Inflammatory macrophage (primary cell): ENCODE results near the gene EPB41.
A peak's percentile ranks its signal among the peaks of the same experiment; 100 is the strongest.
"Not testable (repeated sequence)": the region's sequence is repeated elsewhere in the genome, so short reads cannot be mapped to it uniquely, and the experiment has no call there.

ENCODE experiments used
- DNase-seq, 2 donors: peaks; one replicate each; pipeline ENCODE4 v3.0.0-alpha.2; 2020 to 2022

The EPB41 gene

DNA sequence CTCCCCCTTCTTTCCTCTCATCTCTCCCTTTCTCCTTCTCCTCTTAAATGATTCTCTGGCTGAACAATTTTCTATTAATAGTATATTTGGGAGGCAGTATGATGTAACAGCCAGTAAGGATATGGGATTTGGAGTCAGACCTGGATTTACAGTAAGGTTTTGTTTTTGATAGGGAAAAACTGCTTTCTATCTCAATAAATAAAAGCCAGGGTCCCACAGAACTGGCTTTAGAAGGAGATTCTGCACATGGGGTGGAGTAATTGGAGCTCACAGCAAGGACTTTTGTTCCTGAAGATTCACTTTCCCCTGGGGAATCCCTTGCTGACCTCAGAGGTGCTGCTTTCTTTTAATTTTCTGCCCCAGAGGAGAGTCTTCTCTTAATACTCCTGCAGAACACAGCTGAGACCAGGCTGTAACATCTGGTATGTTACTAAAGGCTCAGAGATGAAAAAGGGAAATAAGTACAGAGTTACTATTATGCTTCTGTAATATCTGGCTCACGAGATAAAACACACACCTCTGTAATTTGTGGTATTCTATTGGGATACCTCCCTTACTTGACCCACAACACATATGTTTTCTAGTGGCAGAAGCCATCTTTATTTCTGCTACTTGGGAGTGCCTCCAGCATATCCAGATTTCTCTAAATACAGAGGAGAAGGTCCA lies 13.4 kb downstream of the EPB41 start:
- DNase-seq: peak; percentile 10 to 21

DNA sequence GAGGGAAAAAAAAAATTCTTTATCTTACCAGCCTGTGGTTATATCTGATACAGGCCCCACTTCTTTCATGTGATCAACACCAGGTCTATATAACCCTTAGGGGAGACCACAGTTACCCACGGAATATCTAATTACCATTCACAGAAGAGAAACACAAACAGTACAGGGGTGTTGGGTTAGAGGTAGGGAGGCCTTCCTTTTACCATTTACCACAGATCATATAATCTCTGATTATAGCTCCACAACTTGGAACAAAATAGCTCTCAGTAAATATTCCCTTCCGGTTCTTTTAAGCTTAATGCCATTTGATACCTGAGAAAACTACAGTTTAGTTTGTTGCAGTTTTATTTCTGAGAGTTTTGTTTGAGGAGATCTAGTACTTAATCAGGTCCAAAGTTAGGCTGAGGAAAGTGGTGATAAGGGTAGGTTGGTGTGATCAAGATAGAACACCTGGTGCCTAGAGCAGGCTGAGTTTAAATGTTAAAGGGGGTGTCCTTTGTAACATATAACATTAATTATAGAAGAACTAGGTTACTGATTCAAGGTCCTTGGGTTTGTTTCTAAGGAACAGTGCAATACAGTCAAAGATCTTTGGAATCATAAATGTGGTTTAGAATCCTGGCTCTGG lies 14.1 kb downstream of the EPB41 start:
- DNase-seq: no peak

DNA sequence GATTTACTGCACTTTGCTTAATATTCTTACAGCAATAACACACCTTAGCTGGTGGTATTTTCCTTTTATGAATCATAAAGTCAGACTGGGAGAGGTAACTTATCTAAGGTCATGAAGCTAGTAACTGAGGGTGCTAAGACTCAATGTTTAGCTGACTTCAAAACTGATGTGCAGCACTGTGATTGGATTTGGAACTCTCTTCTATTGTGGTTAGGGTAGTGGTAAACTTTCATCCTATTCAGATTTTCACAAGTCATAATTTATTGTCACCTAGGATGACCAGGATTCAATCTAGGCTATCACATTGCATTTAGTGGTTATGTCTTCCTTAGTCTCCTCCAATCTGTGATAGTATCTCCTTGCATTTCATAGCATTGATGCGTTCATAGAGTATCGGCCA lies 18.9 kb downstream of the EPB41 start:
- no peak for DNase-seq

GRCh38 chr1:28933918-28934317 lies 19.5 kb downstream of the EPB41 start:
- no peak for DNase-seq

- no peak for DNase-seq
These were observed 20.3 kb downstream of the EPB41 start for GRCh38 chr1:28934676-28935075.

DNA sequence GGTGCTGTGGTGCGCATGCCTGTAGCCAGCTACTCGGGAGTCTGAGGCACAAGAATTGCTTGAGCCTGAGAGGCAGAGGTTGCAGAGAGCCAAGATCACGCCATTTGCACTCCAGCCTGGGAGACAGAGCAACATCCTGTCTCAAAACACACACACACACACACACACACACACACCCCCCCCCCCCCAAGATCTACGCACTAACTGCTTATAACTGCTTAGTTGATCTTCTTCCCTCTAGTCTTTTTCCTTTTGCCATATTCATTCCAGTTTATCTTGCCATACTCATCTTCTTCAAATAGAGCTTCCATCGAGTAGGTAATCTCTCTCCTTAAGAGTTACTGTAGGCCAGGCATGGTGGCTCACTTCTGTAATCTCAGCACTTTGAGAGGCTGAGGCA lies 20.9 kb downstream of the EPB41 start:
- DNase-seq: no peak

DNA sequence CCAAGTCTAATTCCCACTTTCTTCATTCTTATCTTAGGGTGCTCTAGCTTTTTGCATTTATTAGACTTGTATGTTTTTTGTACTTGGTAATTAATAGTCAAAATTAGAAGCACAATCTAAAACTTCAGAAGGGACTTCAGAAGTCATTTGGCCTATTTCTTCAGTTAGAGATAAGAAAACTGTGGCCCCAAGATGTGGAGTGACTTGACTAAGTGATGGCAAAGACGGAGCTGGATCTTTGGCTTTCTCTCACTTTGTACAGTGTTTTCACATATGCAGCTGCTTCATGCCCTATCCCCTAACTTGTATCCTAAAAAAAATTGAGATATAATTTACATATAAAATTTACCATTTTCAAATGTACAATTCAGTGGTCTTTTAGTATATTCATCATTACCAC lies 21.7 kb downstream of the EPB41 start:
- DNase-seq: no peak

DNA sequence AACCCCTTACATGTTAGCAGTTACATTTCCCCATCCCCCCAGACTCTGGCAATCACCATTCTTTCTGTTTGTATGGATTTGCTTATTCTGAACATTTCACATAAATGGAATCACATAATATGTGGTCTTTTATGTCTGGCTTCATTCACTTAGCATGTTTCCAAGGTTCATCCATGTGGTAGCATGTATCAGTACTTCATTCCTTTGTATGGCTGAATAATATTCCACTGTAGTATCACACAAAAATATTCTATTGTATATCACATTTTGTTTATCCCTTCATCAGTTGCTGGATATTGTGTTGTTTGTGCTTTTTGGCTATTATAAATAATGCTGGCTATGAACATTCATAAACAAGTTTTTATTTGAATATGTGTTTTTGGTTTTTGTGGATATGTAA lies 22.2 kb downstream of the EPB41 start:
- no peak for DNase-seq

- peak; percentile 47 to 65 for DNase-seq
These were observed 29.2 kb downstream of the EPB41 start for GRCh38 chr1:28943581-28943980.

GRCh38 chr1:28950006-28950405 lies 35.6 kb downstream of the EPB41 start:
- no peak for DNase-seq

- DNase-seq: no peak
These were observed 36.1 kb downstream of the EPB41 start for GRCh38 chr1:28950449-28950848.

GRCh38 chr1:28954126-28954726 lies 39.9 kb downstream of the EPB41 start:
- DNase-seq: peak in 1 of 2 donors; percentile 54

GRCh38 chr1:28956038-28956464 lies 41.7 kb downstream of the EPB41 start:
- DNase-seq: no peak

- DNase-seq: not testable (repeated sequence)
These were observed 47.9 kb downstream of the EPB41 start for GRCh38 chr1:28962114-28962831.

DNA sequence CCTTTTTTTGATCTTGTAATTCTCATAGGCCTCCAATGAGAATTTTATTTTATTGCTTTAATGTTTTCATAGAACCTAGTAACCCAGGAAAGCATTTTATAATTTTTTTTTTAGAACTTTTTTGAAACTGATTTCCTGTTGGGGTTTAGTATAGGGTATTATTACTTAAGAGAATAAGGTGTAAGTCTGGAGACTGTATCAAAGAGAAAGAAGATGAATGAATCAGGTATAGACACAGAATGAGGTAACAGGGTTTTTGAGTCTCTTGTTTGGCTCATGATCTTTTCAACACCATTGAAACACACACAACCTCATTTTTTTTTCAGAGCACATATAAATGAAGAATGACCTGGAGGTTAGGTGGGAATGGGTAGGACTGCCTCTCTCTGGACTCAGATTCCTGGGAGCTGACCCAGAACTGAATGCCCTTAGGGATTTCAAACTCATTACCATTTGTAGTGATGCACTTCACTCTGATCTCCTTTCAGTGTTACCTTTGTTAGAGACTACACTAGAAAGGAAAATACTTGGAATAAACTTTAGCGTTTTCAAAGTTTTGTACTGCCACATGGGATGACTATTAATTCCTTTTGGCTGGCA lies 51.0 kb downstream of the EPB41 start:
- DNase-seq: no peak

- no peak for DNase-seq
These were observed 52.2 kb downstream of the EPB41 start for GRCh38 chr1:28966617-28967016.

DNA sequence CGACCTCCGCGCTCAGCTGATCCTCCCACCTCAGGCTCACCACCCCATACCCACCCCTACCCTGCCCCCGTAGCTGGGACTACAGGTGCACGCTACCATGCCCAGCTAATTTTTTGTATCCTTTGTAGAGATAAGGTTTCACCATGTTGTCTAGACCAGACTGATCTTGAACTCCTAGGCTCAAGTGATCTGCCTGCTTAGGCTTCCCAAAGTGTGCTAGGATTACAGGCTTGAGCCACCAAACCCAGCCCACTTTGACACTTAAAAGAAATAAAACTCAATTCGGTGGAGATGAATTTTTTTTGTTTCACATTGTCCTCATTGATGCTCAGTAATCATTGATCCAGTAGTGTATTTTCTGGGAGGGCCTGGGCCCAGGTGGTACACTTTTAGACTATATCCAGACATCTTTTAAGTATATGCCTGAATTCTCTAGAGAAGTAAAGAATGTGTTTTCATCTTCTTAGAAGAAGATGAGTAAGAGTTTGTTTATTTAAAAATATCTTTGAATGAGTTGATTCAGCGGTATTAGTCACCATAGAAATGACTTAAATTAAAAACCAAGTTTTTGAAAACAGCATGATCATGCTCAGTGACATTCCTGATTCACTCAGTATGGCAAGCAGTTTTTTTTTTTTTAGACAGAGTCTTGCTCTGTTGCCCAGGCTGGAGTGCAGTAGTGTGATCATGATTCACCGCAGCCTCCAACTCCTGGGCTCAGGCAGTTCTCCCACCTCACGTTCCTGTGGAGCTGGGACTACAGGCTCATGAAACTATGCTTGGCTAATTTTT lies 57.8 kb downstream of the EPB41 start:
- DNase-seq: peak in 1 of 2 donors; percentile 6

DNA sequence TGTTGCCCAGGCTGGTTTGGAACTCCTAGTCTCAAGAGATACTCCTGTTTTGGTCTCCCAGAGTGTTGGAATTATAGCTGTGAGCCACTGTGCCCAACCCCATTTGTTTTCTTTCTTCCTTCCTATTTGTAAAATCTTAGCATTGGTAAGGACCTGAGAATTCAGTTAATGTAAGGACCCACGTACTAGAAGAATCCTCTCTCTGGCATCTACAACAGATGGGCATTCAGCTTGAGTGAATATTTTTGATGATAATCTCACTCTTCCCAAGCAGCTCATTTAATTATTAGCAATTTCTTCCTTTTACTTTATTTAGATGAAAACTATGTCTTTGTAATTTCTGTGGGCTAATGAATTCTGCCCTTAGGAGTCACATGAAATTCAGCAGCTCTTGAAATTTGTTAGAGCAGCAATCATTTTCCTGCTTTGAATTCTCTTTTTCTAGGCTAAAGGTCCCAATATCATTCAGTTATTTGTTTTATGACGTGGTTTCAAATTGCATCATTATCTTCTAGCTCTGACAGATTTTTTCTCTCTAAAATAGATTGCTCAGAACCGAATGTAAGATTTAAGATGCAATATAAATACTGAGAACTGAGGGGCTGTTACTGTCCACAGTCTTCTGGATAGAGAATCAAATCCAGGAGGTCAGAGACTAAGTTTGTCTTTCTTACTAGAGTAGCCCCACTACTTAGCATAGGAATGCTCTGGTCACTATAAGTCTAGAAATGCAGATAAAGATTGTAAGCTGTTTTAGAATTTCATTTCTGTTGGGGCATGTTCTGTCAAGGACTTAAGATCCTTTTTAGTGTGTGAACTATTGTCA lies 59.4 kb downstream of the EPB41 start:
- DNase-seq: no peak

DNA sequence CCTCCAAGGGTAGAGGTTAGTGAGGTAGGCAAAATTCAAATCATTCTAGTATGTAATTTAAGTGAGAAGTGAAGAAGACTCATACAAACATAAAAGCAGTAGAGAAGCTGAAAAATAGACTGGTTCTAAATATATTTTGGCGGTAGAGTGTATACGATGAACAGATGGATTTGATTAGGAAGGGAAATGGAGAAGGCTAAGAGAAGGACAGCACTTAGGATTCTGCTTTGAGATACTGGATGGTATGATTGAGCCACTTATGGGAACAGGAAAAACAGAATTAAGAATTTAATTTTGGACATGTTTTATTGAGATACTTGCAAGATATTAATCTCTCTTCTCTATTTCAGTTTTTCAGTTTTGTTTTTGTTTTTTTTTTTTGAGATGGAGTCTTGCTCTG lies 60.1 kb downstream of the EPB41 start:
- no peak for DNase-seq

DNA sequence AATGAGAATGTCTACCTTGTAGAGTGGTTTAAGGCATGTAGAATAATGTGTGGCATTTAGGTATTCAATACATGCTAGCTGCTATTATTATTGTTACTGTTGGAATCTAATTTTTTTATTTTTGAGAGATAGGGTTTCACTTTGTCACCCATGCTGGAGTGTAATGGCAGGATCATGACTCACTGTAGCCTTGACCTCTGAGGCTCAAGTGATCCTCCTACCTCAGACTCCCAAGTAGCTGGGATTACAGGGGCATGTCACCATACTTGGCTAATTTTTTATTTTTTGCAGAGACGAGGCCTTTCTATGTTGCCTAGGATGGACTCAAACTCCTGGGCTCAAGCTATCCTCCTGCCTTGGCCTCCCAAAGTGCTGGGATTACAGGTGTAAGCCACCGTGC lies 61.9 kb downstream of the EPB41 start:
- DNase-seq: no peak

- DNase-seq: peak; percentile 37 to 41
These were observed 66.8 kb downstream of the EPB41 start for GRCh38 chr1:28981210-28981609.
